EH (cell line): Measurements from ENCODE around the gene ADA.
A peak's percentile ranks its signal among the peaks of the same experiment; 100 is the strongest.

Experiments used
- DNase-seq: peaks from one replicate; pipeline ENCODE4 v3.0.0-alpha.2; 2015; ENCODE audit warnings: low read depth

Gene ADA

GRCh38 chr20:44580581-44581268 lies 70.8 kb downstream of the ADA start:
- peak; percentile 42 for DNase-seq

- DNase-seq, result no peak
Observed at GRCh38 chr20:44579313-44580081, 72.0 kb downstream of the ADA start.

- peak; percentile 69 for DNase-seq
Observed at GRCh38 chr20:44576297-44576696, 75.2 kb downstream of the ADA start.

- DNase-seq, result no peak
Observed at GRCh38 chr20:44574372-44574771, 77.1 kb downstream of the ADA start.

- DNase-seq, result no peak
Observed at GRCh38 chr20:44573501-44573869, 78.0 kb downstream of the ADA start.

- DNase-seq, result peak; percentile 97
Observed at GRCh38 chr20:44572551-44573500, 78.7 kb downstream of the ADA start.

- DNase-seq, result peak; percentile 63
Observed at GRCh38 chr20:44571362-44571988, 80.0 kb downstream of the ADA start.

- no peak for DNase-seq
Observed at GRCh38 chr20:44570367-44570766, 81.1 kb downstream of the ADA start.
